A549 (cell line): ENCODE results near the gene HSPB7.

Experiments used
- NR3C1 ChIP-seq: fragments of >200 bp; sonication (Bioruptor Twin); formaldehyde crosslinking; IDR thresholded peaks from 3 replicates; pipeline ENCODE4 v1.6.1; 2017
- POLR2A ChIP-seq: IDR thresholded peaks from 2 replicates; pipeline ENCODE4 v1.6.1; 2012; ENCODE audit warnings: mild to moderate bottlenecking, low read length
- SMC3 ChIP-seq: fragments of >200 bp; sonication (Bioruptor Twin); formaldehyde crosslinking; IDR thresholded peaks from 3 replicates; pipeline ENCODE4 v1.6.1; 2018; ENCODE audit warnings: inconsistent platforms
- TF ChIP-seq, protein P1 (sequence below): fragments of >200 bp; sonication (Bioruptor Twin); formaldehyde crosslinking; IDR thresholded peaks from 3 replicates; pipeline ENCODE4 v1.5.1; 2016

DNA sequence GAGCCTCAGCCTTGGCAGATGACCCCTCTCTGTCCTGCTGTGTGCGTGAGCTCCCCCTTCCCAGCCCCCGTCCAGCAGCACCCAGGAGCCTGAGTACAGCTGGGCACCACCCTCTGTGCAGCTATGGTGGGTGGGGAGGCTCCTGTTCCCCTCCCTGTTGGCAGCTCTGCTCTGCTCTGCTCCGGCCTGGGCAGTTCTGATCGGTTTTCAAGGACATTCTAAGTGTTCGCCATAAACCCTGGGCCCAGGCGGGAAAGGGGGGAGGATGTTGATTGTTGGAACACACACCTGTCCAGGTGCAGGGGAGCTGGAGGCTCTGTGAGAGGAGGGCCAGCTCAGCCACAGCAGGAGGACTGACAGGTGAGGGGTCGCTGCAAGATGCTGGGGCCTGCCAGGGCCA is 25.7 kb upstream of the HSPB7 start, which contains the start of gene CLCNKB:
- TF ChIP-seq, protein P1, sequence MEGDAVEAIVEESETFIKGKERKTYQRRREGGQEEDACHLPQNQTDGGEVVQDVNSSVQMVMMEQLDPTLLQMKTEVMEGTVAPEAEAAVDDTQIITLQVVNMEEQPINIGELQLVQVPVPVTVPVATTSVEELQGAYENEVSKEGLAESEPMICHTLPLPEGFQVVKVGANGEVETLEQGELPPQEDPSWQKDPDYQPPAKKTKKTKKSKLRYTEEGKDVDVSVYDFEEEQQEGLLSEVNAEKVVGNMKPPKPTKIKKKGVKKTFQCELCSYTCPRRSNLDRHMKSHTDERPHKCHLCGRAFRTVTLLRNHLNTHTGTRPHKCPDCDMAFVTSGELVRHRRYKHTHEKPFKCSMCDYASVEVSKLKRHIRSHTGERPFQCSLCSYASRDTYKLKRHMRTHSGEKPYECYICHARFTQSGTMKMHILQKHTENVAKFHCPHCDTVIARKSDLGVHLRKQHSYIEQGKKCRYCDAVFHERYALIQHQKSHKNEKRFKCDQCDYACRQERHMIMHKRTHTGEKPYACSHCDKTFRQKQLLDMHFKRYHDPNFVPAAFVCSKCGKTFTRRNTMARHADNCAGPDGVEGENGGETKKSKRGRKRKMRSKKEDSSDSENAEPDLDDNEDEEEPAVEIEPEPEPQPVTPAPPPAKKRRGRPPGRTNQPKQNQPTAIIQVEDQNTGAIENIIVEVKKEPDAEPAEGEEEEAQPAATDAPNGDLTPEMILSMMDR: no peak
- TF ChIP-seq NR3C1 (no peak), SMC3 (no peak), POLR2A (no peak)
